Ishikawa (cell line): ENCODE results near the gene TMEM235.

ENCODE experiments used
- CEBPB ChIP-seq: IDR thresholded peaks from 2 replicates; pipeline ENCODE4 v1.6.1; 2012
- CREB1 ChIP-seq: IDR thresholded peaks from 2 replicates; pipeline ENCODE4 v1.6.1; 2012; ENCODE audit warnings: low read depth
- EGR1 ChIP-seq: IDR thresholded peaks from 2 replicates; pipeline ENCODE4 v1.6.1; 2012
- EP300 ChIP-seq: IDR thresholded peaks from 2 replicates; pipeline ENCODE4 v1.6.1; 2012; ENCODE audit warnings: borderline replicate concordance
- FOXM1 ChIP-seq: IDR thresholded peaks from 2 replicates; pipeline ENCODE4 v1.6.1; 2012; ENCODE audit warnings: low read depth, borderline replicate concordance
- NFIC ChIP-seq: IDR thresholded peaks from 2 replicates; pipeline ENCODE4 v1.6.1; 2012
- RAD21 ChIP-seq: IDR thresholded peaks from 2 replicates; pipeline ENCODE4 v1.6.1; 2012; ENCODE audit warnings: low read depth
- REST ChIP-seq: IDR thresholded peaks from 2 replicates; pipeline ENCODE4 v1.6.1; 2012; ENCODE audit warnings: low read depth, mild to moderate bottlenecking
- TAF1 ChIP-seq: IDR thresholded peaks from 2 replicates; pipeline ENCODE4 v1.6.1; 2012; ENCODE audit warnings: low read depth, mild to moderate bottlenecking
- TCF12 ChIP-seq: IDR thresholded peaks from 2 replicates; pipeline ENCODE4 v1.6.1; 2012; ENCODE audit warnings: low read depth
- TEAD4 ChIP-seq: IDR thresholded peaks from 2 replicates; pipeline ENCODE4 v1.6.1; 2012
- YY1 ChIP-seq: IDR thresholded peaks from 2 replicates; pipeline ENCODE4 v1.6.1; 2012; ENCODE audit warnings: low read depth
- ZBTB7A ChIP-seq: IDR thresholded peaks from 2 replicates; pipeline ENCODE4 v1.6.1; 2012; ENCODE audit warnings: low read depth
- TF ChIP-seq, protein P1 (sequence below): IDR thresholded peaks from 2 replicates; pipeline ENCODE4 v1.6.1; 2012
- TF ChIP-seq, protein P2 (sequence below): IDR thresholded peaks from 2 replicates; pipeline ENCODE4 v1.6.1; 2012

TMEM235 gene

DNA sequence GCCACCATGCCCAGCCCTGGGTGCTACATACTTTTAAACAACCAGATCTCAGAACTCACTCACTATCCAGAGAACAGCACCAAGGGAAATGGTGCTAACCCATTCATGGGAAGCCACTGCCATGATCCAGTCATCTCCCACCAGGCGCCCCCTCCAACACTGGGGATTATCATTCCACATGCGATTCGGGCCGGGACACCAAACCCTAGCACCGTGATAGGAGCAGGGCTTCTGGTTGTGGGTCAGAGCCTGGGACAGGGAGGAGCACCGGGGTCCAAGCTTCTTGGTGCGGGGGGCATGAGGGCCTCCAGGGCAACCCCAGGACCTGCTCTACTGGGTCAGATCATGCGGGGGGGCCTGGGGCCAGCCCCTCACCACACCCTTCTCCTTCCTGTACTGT is 4.5 kb downstream of the TMEM235 start:
- TF ChIP-seq, protein P1, sequence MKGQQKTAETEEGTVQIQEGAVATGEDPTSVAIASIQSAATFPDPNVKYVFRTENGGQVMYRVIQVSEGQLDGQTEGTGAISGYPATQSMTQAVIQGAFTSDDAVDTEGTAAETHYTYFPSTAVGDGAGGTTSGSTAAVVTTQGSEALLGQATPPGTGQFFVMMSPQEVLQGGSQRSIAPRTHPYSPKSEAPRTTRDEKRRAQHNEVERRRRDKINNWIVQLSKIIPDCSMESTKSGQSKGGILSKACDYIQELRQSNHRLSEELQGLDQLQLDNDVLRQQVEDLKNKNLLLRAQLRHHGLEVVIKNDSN: no peak
- TF ChIP-seq EGR1 (no peak), ZBTB7A (no peak), NFIC (no peak), RAD21 (no peak), CREB1 (no peak), REST (no peak), FOXM1 (no peak)

DNA sequence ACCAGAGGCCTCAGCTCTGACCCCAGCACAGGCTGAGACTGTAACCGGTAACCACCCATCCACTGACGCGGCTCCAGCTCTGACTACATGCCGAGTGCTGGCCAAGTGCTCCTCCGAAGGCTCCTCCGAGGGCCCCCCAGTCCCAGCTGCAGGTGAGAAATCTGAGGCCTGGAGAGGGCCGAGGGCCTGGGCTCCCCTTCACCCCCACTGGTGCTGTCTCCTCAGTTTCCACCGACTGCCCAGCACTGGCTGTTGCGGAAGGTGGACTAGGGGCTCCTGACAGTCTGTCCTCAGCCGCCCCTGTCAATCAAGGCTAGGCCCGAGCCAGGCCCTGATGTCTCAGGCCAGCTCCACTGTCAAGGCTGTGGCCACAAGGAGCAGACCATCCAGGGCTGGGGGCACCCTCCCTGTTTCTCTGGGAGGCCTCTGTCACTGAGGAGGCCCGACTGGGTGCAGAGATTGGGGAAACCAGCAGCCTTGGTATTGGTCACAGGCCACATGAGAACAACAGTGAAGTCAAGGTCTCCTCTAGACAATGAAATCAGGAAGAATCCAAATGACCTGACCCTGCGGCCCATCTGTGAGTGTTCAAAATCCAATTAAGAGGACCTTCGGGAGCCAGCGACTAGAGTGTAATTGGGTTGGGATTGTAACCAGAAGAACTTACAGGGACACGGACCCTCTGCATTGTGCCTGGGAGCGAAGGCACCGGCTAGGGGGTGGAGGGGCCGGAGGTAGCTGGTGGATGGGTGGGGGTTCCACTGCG is 5.1 kb downstream of the TMEM235 start:
- TF ChIP-seq TCF12: no peak

- TF ChIP-seq YY1 (no peak), TAF1 (no peak), EP300 (no peak), FOXM1 (no peak), TEAD4 (no peak)
- TF ChIP-seq, protein P1: no peak
Measured at GRCh38 chr17:78237401-78238012, 6.1 kb downstream of the TMEM235 start.

DNA sequence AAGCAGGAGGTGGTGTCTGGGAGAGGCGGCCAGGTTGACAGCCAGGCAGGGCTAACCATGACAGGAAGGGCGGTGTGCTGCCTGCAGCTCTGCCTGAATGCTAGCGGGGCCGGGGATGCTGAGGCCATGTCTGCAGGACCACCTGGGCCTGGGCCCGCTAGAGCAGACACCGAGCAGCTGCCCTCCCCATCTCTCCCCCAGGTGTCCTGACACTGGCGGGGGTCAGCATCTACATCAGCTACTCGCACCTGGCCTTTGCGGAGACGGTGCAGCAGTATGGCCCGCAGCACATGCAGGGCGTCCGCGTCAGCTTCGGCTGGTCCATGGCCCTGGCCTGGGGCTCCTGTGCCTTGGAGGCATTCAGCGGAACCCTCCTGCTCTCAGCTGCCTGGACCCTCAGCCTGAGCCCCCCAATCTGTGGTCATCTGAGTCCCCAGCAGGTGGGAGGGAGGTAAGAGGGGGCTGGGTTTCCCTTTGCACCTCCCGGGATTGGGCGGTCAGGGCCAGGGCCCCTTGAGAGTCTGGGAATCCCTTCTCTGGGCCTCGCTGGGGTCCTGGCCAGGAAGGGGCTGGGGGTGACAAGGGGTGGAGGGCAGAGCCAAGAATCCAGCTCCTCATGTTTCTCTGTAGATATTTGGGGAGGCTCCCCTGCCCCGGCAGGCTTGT is 7.5 kb downstream of the TMEM235 start:
- TF ChIP-seq CEBPB (no peak), REST (no peak), YY1 (no peak), CREB1 (no peak), RAD21 (no peak), TEAD4 (no peak), FOXM1 (no peak), EP300 (no peak), TAF1 (no peak), ZBTB7A (no peak), NFIC (no peak)
- TF ChIP-seq, protein P1: no peak
- TF ChIP-seq, protein P2, sequence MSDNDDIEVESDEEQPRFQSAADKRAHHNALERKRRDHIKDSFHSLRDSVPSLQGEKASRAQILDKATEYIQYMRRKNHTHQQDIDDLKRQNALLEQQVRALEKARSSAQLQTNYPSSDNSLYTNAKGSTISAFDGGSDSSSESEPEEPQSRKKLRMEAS: no peak

DNA sequence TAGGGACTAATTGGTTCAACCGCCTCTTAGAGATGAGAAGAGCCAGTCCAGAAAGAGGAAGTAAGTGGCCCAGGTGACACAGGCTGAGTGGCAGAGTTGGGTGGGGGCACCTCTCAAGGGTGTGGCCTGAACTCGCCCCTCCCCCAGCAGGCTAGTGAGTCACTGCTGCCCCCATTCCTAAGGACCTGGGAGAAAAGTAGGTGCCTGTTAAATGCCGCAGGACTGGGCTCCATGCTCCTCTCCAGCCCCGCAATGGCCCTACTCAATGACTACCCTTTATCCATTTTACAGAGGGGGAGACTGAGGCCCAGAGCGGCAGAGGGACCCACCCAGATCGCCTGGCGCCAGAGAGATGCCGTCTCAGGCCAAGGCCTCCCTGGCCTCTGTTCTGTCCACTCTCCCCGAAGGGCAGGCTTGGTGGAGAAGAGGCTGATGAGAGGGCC is 8.1 kb downstream of the TMEM235 start:
- TF ChIP-seq RAD21 (no peak), CREB1 (no peak), NFIC (no peak), YY1 (no peak), EP300 (no peak), TEAD4 (no peak), EGR1 (no peak), ZBTB7A (no peak), CEBPB (no peak), REST (no peak), TCF12 (no peak), FOXM1 (no peak)
- TF ChIP-seq, protein P1: no peak
- TF ChIP-seq, protein P2: no peak
